Measurements from ENCODE around the gene SERAC1.

Gene SERAC1

DNA sequence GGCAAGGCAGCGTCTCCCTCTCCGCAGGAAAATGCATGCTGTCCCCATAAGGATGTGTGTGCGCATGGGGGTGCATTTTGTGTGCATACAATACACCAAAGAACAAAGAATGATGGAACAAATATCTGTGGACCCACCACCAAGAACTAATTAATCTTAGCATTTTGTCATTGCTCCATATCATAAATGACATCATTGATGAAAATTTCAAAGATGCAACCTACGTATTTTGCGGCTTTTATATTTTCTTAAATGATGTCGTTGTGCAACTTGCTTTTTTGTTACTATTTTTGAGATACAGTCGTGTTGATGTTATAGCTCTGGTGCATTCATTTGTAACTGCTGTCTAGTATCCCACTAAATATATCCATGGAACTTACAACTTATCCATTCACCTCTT is 89.7 kb downstream of the SERAC1 start:
- no peak for DNase-seq (ENCODE audit: low read depth)

DNA sequence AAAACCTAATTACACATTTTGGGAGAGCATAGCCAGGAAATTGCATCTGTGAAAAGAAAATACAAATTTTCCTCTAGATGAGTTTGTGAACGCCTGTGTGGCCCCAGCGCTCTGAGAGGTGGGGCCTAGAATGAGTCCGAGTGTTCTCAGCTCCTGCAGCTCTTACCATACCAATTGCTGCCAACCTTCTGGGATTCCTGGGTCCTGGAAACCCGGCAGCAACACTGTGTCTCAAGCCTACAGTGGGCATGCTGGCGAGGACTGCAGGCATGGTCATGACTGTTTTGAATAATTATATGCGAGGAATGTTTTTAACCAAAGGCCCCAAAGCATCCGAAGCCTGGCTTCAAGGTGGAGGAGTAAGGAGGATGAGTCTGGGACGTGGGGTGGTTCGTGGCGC is 90.4 kb downstream of the SERAC1 start:
- no peak for DNase-seq (ENCODE audit: low read depth)

DNA sequence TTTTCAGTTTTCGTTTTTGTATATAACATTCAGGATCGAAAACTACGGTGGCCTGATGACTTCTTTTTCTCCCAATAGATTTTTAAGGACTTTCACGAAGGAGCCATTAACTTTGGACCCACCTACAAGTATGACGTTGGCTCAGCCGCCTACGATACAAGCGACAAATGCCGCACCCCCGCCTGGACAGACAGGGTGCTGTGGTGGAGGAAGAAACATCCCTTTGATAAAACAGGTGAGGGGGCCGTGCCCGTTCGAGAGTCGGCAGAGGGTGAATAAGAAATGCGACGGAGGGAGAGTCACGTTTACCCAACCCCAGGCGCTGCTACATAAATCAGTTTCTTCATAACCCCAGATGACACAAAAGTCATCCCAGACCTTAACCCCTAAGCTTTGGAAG is 91.5 kb downstream of the SERAC1 start:
- DNase-seq (ENCODE audit: low read depth) = no peak

DNA sequence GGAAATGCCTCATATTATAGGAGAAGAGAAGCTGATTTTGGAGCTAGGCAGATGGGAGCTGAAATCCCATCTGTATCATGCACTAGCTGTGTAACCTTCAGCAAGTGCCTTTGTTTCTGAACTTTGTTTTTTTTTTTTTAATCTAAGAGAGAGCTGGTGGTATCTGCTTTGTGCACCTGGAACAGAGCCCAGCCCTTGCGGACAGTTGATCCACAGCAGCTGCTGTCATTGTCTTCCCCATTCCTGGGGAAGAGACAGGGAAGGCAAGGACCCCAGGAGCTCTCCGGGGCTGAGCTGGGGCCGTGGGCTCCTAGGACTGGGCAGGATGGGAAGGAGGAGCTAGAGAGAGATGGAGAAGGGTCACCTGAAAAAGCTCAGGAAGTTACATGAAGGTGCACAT is 94.3 kb downstream of the SERAC1 start:
- no peak for DNase-seq (ENCODE audit: low read depth)

DNA sequence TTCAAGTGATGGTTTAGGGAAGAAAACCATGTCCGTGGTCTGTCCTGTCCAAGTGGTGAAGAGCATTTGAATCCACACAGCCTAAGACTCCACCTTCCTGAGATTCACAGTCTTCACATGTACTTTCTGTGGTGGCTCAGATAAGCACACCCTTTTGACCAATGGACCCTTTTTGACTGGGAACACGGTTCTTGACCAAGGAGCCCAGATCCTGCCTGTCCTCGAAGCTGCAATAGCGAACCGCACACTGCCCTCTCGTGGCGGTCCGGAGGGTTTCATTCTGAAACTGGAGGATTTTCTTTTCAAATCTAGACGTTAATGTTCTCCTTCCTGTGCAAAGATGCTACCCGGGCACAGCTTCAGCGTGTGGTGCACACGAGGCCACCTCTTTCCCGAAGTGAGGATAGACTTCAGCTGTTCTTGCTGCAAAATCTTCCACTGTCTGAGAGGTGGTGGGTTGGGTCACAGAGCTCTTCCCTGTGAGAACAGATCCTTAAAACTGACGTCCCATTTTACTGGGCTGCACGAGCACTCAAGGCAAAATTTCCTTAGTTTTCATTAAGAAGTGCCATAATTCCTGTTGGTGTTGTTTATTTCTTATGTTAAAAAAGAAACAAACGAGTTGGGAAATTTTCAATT is 95.9 kb downstream of the SERAC1 start:
- DNase-seq (ENCODE audit: low read depth) = no peak

DNA sequence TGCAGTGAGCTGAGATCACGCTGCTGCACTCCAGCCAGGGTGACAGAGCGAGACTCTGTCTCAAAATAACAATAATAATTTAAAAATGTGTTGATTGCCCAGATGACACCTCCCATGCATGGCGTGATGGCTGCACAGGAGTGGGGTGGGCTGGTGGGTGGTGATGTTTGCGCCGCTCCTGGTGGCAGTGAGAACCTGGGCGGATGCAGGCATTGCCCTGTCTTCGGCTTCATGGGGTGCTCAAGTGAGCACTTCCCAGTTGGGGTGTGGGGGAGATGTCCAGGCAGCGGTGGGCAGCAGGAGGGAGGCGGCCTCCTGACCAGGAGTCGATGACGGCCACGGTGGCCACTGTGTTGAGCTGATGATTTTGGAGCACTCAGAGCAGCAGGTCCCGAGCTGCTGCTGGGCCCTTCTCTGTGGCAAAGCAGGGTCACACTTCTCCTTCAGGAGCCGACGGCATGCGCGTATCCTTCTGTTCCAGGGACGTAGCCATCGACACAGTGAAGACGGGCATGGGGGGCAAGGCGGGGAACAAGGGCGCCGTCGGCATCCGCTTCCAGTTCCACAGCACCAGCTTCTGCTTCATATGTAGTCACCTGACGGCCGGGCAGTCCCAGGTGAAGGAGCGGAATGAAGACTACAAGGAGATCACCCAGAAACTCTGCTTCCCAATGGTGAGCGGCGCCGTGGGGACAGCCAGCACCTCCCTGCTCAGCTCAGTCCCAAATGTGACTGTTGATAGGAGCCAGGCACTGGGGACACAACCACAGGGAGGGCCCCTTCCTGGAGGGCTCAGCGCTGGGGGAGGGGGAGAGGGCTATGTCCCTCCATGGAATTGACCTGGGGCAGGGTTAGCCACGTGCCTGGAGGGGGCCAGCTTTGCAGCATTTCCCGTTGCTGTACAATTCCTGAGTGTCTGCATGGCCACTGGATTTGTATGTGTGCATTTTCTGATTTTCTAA is 96.7 kb downstream of the SERAC1 start:
- DNase-seq (ENCODE audit: low read depth) = no peak

DNA sequence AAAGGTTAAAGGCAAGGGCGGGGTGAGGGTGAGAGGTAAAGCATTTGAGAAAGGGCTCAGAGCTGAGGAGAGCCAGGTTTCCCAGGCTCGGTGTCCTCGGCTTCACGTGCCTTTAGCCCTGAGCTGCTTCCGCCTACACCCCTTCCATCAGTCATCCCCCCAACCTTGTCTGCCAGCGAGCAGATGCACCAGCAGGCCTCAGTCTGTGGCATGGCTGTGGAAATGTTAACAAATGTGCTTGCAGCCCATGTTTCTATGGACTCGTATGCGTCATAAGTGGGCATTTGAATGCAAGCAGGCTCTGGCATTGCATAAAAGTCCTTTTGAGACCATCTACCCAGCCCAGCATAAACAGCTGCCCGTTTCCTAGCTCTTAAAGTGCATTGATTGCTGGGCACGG is 97.5 kb downstream of the SERAC1 start:
- DNase-seq (ENCODE audit: low read depth) = no peak

DNA sequence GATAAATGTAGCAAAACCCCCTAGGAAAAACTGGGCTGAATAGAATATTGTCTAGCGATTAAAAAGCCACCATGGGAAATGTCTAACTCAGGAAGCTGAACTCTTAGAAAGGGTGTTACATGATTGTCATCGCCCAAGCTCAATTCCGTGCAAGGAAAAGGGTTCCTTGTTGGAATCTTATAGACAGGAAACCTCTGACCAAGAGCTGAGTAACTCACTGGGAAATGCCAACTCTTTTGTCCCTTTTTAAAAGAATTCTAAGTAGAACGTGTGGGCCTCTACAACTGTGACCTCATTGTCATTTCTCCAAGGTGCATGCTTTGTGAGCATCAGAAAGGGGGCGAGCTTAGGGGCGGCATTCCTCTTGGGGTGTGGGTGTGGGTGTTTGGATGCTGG is 98.3 kb downstream of the SERAC1 start:
- no peak for DNase-seq (ENCODE audit: low read depth)

DNA sequence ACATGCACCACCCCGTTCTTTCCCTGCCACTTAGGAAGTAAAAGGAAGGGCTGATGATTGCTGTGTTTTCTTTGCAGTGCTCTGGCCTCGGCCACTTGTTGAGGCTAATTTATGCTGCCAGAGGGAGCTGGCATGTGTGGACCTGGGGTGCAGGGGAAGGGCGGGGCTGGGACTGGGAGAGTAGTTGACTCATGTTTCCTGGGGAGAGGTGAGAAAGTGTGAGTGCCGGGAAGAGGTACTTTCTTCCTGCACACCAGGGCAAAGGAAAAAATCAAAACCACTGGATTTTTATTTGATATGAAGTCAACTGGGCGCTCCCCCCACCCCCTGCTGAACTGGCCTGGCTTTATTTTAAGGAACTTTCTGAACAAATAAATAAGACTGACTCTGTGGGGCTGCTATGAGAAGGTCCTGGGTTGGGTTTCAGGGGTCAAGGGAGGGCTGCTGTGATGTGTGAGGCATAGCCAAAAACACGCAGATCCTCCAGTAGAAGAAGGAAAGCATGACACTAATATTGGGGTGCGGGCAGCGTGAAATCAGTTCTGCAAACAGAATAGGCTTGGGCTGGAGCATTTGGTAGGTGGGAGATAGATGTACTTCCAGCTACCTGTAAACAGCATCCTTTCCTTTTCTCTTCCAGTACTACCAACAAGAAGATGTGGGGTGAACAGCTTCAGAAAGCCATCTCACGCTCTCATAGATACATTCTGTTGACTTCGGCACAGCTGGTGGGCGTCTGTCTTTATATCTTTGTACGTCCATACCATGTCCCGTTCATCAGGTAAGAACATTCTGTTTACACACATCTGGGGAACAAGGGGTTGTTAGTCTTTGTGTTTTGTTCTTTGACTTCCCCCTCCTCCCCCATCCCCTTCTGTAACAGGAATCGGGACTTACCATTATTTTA is 98.9 kb downstream of the SERAC1 start:
- DNase-seq (ENCODE audit: low read depth) = no peak

DNA sequence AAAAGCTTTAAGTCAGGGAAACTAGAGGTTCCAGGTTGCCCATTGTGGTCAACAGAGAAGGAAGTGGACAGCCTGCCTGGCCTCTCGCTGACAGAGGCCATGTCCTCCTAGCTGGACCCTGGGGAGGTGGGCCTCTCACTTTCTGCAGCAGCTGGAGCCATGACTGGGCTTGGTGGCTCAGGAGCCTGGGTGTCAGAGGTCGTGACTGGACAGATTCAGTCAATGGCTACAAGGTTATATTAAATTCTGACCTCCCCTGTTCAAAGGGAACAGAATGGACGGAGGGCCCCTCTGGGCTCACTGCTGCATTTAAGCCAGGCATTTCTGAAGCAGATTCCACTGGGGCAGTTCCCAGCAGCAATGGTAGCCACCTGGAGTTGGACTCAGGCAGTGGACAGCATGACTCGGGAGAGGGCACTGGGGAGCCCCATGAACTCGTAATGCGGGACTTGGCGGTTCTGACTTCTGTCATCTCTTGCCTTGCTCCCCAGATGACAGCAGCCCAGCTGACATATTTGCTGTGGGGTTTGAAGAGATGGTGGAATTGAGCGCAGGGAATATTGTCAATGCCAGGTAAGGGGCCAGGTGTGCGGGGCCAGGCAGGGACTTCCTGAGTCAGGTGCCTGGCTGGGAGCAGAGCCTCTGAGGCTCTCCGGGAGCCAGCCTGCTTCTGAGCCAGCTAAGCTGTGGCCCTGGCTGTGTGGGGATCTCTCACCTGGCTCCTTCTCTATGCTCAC is 99.7 kb downstream of the SERAC1 start:
- DNase-seq (ENCODE audit: low read depth) = no peak

DNA sequence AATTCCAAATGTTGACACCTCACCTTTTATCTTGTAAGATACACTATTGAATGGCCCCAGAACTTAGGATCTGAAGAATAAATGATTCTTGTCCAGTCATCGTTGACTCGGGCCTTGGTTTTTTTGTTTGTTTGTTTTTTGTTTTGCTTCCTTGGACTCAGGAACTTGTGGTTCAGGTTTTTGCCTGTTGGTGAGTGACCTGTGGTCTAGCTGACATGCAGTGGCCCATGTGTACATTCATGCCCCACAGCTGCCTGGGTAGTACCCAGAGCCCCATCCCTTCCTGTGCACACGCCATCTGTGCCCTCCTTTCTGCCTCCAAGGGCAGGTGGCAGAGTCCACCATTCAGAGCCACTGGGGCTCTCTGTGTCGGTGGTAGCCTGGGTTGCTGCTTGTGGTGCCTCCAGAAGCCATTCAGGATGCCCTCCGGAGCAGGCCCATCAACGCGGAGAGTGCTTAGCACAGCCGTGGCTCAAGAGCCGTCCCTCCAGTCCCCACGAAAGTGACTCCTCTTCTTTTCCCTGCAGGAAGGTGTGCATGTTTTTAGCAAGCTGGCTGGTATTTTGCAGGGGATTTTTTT is 100.5 kb downstream of the SERAC1 start:
- DNase-seq (ENCODE audit: low read depth) = no peak

DNA sequence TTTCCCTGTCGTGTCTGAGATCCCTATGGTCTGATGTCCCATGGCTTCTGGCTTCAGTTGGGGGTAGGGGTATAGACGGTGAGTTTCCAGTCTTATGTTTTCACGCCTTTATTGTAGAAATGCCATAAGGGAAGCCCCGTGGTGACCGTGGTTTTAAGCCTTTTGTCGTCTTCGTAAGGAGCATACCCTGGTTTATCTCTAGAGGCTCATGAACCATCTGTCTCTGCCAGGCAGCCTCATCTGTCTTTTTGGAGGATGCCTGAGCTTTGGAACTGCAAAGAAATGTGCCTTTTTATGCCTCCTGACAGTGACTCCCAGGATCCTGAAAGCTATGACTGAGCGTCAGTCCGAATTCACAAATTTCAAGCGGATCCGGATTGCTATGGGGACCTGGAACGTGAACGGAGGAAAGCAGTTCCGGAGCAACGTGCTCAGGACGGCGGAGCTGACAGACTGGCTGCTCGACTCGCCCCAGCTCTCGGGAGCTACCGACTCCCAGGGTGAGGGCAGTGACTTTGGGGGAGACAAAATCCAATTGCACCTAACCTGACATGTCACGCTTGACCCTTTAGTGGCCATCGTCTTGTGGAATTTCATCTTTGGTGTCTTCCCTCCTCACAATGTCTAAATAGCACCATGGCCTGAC is 101.8 kb downstream of the SERAC1 start:
- no peak for DNase-seq (ENCODE audit: low read depth)

DNA sequence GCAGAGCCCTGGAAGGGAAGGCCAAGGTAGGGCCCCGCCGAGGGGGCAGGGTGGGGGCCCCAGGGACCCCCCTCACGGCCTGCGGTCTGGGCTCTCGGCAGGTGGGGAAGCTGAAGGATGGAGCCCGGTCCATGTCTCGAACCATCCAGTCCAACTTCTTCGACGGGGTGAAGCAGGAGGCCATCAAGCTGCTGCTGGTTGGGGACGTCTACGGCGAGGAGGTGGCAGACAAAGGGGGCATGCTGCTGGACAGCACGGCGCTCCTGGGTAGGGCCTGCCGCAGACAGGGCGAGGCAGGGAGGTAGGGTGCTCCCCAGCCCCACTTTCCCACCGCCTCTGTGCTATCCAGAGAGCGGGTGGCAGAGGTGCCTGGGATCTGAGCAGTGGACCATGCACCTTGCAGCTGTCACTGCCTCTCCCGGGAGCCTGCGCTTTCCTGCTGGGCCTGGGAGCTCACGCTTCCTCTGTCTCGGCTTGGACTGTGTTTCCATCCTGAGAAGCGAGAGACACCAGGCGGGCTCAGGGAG is 103.3 kb downstream of the SERAC1 start:
- DNase-seq (ENCODE audit: low read depth) = no peak

DNA sequence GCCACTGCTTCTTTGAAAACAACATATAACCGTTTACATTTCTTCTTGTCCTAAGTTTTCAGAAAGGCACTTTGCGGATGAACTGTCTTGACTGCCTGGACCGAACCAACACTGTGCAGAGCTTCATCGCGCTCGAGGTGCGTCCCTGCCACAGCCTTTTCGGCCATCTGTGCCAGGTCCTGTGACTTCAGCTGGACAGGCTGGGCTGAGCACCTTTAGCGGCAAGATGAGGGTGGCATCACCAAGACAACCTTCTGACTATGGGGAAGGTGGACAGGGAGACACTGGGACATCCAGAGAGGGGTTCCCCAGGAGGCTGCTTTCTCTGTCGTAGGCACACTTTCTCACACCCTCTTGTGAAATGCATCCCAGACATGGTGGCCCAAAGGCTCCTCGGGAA is 104.3 kb downstream of the SERAC1 start:
- DNase-seq (ENCODE audit: low read depth) = no peak

DNA sequence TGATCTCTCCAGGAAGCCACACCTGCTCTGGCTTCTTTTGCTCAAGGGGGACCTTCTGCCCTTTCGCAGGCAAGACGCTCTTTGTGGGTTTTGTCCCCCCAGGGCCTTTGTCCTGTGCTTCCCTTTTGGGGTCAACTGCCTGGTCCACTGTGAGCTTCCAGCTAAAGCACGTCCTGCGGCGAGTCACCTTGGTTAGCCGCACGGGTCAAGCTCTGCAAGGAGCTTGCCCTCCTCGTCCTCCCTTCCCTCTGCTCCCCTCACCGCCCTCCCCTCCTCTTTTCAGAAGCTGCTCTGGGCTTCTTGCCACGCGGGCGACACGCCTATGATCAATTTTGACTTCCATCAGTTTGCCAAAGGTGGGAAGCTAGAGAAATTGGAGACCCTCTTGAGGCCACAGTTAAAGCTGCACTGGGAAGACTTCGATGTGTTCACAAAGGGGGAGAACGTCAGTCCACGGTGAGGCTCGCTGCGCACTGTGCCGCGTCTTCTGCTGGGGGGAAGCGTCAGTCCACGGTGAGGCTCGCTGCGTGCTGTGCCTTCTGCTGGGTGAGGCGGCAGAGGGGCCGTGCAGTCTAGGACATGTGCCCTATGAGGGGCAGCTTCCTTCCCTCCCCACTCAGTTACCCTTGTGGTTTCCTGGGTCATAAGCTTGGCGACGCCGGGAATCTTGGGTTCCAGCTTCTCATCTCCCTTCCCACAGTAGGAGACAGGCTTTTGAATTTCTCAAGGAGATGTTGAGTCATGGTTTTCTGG is 106.2 kb downstream of the SERAC1 start:
- DNase-seq (ENCODE audit: low read depth) = no peak

DNA sequence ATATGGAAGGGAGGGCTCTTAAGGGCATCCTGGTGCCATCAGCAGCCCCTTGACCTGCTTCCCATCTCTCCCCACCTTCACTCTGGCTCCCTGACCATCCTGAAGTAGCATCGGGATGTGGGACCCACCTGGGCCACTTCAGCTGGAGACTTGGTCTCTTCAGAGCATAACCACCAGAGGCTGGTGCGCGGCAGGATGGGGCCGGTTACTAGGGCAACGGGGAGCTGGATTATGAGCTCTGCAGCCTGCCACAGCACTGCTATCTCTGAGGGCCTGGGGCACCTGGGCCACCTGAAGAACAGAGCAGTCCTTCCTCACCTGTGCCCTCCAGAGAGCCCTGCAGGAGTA is 106.7 kb downstream of the SERAC1 start:
- DNase-seq (ENCODE audit: low read depth) = no peak

DNA sequence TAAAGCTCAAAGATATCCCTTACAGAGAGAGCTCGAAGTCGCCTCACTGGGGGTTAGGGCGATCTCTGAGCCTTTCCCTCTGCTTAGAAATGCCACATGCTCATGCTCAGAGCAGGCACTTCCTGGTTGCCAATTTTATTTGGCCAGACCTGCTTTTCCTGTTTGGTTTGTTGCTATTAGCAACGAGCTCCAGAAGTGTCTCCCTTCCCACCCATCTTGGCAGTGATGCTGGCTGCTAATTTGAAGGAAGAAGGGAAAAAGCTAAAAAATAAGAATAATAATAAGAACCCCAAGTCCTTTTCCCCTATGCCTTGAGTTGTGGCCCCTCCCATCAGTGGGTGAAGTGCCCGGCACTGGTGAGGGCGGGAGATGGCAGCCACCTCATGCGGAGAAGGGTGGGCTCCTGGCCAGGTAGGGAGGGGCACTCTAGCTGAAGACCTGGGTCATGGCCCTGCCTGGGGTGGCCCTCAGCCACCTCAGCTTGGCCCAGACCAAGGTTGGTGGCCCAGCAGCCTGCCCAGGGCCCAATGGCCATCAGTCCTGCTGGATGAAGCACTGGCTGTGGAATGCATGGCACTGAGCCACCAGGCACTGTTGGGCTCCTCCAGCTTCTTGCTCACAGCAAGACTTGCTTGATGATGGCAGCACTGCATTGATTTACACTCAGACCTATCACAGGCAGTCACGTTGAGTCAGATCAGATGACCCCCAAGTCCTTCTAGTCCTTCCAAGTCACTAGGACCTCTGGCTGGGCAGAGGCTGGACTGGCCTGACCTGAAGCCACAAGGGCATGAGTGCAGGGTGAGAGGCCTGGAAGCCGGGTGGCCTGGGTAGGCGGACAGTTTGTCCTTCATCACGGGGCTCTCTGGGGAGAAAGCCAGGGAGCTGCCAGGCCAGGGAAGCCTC is 107.4 kb downstream of the SERAC1 start:
- DNase-seq (ENCODE audit: low read depth) = peak; percentile 81

All from HS-5 (cell line).